ENCODE results near the gene ARSG.

The ARSG gene

DNA sequence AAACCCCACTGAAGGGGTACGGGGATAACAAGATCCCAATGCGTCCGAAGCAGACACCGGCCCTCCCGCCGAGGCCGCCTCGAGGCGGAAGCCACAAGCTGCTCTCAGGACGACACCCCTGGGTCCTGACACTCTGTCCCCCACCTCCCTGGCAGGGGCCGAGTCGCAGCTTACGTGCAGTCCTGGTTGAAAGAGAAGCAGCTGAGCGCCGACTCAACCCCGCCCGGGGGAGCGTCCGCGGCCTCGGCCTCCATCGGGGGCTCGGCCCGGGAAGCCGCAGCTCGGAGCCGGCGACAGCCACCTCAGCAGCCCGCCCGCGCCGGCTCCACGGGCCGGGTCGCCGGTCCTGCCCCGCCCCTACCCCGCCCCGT lies 165.9 kb downstream of the ARSG start, which contains the start of gene WIPI1:
Gene WIPI1, minus strand, starts transcription at position 329 of the 371 bp plus-strand sequence. Its CDS starts 75 bp downstream, at position 254.
- no peak for DNase-seq

GRCh38 chr17:68457539-68458259 lies 166.4 kb downstream of the ARSG start:
- peak; percentile 92 to 94 for DNase-seq

GRCh38 chr17:68458260-68459036 lies 167.2 kb downstream of the ARSG start:
- no peak for DNase-seq

- DNase-seq = no peak
Measured at GRCh38 chr17:68459037-68459639, 167.8 kb downstream of the ARSG start.

GRCh38 chr17:68460146-68460545 lies 168.9 kb downstream of the ARSG start:
- no peak for DNase-seq

DNA sequence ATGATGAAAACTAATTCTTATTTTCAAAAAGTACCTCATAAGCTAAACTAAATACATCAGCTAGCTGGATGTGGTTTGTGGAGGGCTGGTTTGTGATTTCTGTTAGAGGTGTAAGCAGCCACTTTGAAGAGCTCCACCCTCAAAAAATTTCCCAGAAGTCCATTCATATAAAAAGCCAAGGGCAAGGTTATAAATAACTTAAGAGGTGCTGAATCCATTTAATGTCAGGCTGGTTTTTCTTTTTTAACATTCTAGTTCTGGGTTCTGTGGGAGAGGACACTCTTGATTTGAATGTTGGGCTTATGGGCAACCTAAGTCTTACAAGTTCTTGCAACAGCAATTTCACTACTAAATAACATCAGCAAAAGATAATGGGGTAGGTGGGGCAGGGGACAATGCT lies 169.4 kb downstream of the ARSG start:
- no peak for DNase-seq

DNA sequence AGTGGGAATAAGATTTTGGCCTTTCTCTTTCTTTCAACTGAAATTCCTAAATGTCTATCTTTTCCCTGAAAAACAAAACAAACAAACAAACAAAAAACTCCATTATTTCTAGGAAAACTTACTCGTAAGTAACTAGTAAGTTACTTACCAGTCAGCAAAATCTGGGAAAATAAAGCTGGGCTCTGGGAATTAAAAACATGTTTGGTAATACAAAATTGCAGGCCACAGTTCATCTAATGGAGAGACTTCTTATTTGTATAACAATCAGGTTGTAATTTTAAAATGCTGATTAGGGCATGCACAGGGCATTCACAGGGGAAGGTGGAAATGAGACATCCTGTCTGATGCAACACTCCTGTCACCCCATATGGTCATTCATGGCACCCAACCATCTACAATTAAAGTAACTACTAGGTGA lies 169.8 kb downstream of the ARSG start:
- DNase-seq = no peak

DNA sequence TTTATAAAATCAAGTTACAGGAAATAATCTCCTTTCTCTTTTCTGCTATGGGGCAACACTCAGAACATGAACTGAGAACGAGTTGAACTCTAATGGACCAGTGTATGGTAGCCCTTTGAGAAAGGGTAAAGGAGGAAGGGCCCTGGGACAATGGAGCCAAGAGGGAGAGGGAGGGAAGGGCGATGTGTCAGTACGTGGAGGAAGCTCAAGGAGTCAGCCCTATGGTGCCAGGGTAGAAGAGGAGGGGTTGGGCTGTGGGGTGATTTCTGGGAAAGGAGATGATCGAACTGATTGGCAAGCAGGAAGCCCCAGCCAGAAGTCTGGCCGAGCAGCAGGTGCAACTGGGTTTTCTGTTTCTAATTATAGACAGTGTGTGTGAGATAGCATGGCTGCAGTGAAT lies 170.3 kb downstream of the ARSG start:
- DNase-seq = no peak

DNA sequence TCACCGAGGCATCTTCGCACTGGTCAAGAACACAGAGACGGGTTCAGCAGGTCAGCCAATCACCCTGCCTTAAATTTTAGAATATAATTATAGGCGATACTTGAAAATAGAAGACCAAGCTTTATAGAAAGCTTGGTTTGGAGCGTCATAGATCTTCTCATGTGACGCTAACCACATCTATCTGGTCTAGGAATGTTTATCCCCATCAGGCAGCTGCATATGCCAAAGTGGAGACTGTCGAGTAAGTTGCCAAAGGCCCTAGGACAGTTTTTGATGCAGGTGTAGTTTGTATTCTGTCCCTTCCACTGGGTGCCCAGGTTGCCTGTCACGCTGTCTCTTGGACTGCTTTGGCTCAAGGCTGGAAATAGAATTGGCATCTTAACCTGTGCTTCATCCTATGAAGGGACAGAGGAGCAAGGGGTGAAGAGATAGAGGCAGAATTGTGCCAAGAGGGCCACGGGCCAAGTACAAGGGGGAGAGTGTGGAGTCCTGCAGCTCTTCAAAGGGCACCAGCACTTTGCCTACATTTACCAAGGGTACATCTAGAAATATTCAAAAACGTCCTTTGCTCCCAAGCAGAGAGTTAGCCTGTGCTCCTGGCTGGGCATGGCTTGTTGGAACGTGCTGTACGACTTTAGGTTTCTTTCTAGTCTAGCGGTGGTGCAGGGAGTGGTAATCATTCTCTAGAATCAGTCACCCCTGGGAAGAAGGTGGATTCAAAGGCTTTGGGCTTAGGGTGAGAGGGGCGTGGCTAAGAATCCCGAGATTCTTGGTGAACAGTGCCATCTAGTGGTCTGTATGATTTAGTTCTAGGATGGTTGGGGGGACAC lies 171.3 kb downstream of the ARSG start:
- peak; percentile 60 to 65 for DNase-seq

DNA sequence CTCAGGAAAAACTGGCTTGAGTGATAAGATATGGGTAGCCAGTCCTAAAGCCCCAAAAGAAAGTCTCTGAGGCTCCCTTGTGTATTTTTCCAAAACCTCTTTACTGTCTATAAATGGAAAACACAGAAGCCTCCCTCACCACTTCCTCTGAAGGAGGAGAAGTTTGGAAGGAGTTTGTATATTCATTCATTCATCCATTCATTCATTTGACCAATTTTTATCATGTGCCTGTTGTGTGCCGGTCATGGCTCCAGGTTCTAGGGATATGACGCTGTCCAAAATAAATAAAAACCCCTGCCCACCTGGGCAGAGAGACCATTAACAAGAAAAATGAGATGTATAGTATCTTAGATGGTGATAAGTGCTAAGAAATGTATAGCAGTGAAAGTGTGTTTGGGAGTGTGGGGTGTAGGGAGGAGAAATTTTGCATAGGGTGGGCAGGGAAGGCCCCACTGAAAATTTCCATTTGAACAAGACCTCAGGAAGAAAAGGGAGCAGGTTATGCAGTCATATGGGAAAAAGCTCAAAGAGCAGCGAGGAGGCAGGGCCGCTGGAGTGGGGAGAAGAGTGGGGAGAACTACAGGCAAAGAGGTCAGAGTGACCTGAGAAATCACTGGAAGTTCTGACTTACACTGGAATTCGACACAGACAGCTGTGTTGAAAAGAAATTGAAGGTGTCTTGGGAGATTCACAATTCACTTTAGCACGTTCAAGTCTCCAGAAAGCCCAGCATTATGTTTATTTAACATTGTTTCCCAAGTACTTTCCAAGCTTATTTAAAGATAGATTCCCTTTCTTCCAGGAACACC lies 172.1 kb downstream of the ARSG start:
- DNase-seq = no peak

DNA sequence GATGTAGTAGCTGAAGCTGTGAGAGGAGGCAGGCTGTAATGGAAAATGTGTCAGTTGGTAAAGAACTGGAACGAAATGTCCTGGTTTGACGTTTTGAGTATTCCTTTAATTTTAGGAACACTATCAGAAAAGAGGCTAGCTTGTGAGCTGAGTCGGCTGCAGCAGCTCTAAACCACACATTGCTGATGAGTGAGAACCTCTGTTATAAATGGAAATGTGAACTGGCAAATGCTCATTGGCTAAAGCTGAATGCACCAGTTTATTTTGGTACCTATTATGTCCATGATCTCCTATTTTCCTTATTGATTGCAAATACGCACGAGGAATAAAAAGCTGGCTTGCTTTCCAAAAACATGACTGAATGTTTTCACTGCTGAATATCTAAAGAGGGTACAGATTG lies 177.0 kb downstream of the ARSG start:
- no peak for DNase-seq

GRCh38 chr17:68468788-68469187 lies 177.5 kb downstream of the ARSG start:
- DNase-seq = no peak

Data from NCI-H187 (cell line).